Fibroblast of lung (primary cell): ENCODE data around the gene KIF1C.

Experiments used
- CTCF ChIP-seq, 2 donors: IDR thresholded peaks in 1 of 2; conservative IDR thresholded peaks in 1 of 2; 1 replicate in 1 of 2; 2 replicates in 1 of 2; pipeline ENCODE4 v1.5.1; 2011 to 2012; ENCODE audit warnings: low read length in 2 of 2, control low read depth in 1 of 2, inconsistent platforms in 1 of 2, low read depth in 1 of 2, mild to moderate bottlenecking in 1 of 2
- EZH2 ChIP-seq: IDR thresholded peaks from 2 replicates; pipeline ENCODE4 v1.5.1; 2012; ENCODE audit warnings: low read length, control low read depth, mild to moderate bottlenecking; ENCODE audit errors: missing control alignments

DNA sequence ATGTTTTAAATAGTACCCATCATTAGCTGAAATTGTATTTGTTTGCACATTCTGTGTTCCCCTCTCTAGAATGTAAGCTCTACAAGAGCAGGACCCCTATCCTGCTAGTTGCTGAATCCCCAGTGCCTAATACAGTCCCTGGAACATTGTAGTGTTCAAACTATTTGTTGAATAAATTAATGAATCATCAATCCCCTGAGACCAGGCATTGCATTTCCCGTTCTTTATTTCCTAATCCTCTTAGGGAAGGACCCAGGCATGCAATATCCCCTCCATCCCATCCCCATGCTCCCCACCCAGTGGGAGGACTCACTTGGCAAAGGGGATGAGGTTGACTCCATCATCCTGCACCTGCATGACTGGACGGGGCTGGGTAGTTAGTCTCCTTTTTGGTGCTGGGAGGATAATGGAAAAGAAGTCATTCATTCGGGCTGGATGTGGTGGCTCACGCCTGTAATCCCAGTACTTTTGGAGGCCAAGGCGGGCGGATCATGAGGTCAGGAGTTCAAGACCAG lies 3.6 kb upstream of the KIF1C start:
- TF ChIP-seq CTCF (conservative IDR thresholded peaks at IDR 0.05 in 1 of 2, IDR thresholded peaks at IDR 0.05 in 1 of 2; ENCODE audit: low read depth in 1 of 2, low read length in 2 of 2): no peak
- no peak for TF ChIP-seq EZH2
